ENCODE measurements around the gene AMY2A.
"Not testable (repeated sequence)": the region's sequence is repeated elsewhere in the genome, so short reads cannot be mapped to it uniquely, and the experiment has no call there.

AMY2A gene

GRCh38 chr1:103616994-103617477 lies at the start of gene AMY2A:
TSS of gene AMY2A (plus strand) at chr1:103617427. CDS start at chr1:103617441, 14 bp downstream.
- not testable (repeated sequence) for DNase-seq (ENCODE audit: low spot score)

DNA sequence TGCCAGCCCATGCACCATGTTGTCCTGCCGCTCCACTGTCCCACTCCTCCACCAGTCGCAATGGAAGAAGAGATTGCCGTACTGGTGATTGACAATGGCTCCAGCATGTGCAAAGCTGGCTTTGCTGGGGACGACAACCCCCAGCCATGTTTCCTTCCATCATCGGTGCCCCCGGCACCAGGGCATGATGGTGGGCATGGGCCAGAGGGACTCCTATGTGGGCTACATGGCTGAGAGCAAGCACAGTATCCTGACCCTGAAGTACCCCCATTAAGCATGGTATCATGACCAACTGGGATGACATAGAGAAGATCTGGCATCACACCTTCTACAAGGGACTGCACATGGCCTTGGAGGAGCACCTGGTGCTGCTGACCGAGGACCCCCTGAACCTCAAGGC lies 47.7 kb upstream of the AMY2A start:
- DNase-seq (ENCODE audit: low spot score) = no peak

- not testable (repeated sequence) for DNase-seq (ENCODE audit: low spot score)
Observed at GRCh38 chr1:103571289-103571688, 45.9 kb upstream of the AMY2A start, which contains the start of gene AMY2B. TSS of gene AMY2B (plus strand) at chr1:103571589. CDS start at chr1:103571603, 14 bp downstream.

DNA sequence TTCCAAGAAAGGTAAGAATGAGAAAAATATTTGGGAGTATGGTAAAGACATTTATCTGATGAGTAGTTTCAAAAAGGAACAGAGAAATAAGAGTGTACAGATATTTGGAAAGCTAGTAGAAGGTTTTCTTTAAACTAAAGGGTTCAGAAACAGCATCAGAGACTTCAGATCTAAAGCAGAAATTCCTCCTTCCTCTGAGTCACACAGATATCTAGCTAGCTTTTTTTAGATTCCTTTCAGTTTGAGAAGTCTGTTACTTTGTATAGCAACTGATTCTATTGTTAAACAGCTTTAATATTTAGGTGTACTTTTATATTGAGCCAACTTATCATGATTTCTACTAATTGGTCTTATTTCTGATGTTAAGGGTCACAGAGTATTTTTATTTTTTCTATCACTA lies 41.2 kb upstream of the AMY2A start:
- DNase-seq (ENCODE audit: low spot score) = no peak

GRCh38 chr1:103576784-103577183 lies 40.4 kb upstream of the AMY2A start:
- DNase-seq (ENCODE audit: low spot score) = not testable (repeated sequence)

GRCh38 chr1:103582464-103582863 lies 34.8 kb upstream of the AMY2A start:
- DNase-seq (ENCODE audit: low spot score) = no peak

GRCh38 chr1:103583887-103584286 lies 33.3 kb upstream of the AMY2A start:
- no peak for DNase-seq (ENCODE audit: low spot score)

- DNase-seq (ENCODE audit: low spot score) = no peak
Observed at GRCh38 chr1:103584537-103584936, 32.7 kb upstream of the AMY2A start.

- DNase-seq (ENCODE audit: low spot score) = not testable (repeated sequence)
Observed at GRCh38 chr1:103602740-103603139, 14.5 kb upstream of the AMY2A start.

DNA sequence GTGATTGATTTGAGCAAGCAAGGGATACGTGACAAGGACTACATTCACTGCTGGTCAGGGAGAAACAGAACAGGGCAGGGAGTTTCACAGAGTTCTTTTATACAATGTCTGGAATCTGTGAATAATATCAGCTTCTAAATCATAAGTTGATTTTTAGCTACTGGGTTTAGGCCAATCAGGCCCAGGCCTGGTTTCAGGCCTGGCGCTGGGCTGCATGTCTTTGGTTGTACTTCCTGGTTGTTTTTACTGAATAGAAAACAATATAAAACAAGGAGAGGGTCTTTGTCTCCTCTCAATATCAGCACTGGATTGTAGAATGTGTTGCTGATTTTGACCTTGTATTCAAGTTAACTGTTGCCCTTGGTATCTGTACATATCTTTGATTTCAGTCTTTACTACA lies 865 bp upstream of the AMY2A start:
- DNase-seq (ENCODE audit: low spot score) = no peak

DNA sequence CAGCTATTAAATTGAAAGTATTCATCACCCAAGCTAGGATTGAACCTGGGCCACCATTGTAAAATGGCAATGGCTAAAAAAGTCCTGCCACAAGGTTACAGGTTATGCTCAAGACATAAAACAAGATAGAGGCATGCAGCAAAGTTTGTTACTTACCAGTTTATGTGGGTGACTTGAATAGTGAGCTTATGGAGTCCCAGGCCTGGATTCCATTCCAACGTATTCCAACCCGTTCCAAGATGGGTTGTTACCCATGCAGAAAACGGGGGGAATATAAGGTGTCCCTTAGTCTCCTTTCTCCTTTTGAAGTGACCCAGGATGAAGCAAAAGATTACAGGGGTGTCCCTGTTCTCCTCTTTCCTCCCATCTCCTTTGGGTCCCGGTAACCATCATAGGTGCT lies 10.2 kb downstream of the AMY2A start:
- not testable (repeated sequence) for DNase-seq (ENCODE audit: low spot score)

GRCh38 chr1:103641194-103641593 lies 24.0 kb downstream of the AMY2A start:
- not testable (repeated sequence) for DNase-seq (ENCODE audit: low spot score)

DNA sequence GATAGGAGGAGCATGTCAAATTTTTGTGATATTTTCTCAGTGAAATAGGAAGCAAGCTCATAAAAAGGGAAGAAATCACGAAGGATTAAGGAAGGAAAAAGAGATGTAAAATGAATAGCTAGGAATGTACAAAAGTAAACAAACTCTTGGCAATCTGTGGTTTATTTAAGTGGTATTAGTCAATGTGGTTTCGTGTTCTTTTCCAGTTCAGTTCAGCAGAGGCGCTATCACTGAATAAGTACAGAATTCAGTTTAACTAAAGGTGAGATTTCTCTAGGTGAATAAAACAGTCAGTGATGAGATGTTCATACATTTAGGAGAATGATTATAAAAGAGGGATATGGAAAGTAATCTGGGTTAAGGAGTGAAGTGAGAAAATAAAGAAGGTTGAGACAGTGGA lies 26.7 kb downstream of the AMY2A start:
- DNase-seq (ENCODE audit: low spot score) = not testable (repeated sequence)

- not testable (repeated sequence) for DNase-seq (ENCODE audit: low spot score)
Observed at GRCh38 chr1:103650305-103650704, 33.1 kb downstream of the AMY2A start.

DNA sequence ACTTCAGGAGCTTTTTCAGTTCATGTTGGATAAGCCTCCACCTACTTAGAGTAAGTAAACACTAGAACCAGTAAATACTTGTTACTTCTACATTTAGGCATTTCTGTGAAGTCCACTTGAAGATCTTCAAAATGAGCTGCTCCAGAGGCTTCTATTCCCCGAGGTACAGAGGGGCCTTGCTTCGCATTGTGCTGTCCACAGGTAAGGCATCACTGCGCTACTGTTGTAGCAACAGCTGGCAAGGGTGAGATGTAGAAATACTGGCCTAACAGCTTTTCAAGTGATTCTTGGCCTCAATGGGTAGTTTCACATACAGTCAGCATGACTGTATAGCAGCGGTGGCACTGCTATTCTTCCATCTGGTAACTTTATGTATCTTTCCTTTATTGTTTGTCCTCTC lies 33.7 kb downstream of the AMY2A start:
- not testable (repeated sequence) for DNase-seq (ENCODE audit: low spot score)

GRCh38 chr1:103654133-103654532 lies 36.9 kb downstream of the AMY2A start:
- not testable (repeated sequence) for DNase-seq (ENCODE audit: low spot score)

DNA sequence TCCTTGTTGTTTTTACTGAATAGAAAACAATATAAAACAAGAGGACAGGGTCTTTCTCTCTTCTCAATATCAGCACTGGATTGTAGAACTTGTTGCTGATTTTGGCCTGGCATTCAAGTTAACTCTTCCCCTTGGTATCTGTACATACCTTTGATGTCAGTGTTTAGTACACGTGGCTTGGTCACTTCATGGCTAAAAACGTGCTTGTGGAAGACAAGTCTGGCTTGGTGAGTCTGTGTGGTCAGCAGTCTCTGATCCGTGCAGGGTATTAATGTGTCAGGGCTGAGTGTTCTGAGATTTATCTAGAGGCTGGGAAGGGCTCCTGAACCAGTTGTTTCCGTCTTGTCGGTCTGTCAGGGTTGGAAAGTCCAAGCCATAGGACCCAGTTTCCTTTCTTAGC lies 38.2 kb downstream of the AMY2A start, which contains the start of gene AMY1A:
Gene AMY1A (plus strand): TSS at position 301 of the 400 bp plus-strand sequence. CDS start 571 bp downstream, outside the sequence.
- not testable (repeated sequence) for DNase-seq (ENCODE audit: low spot score)
